Dendritic cell treated with granulocyte-macrophage colony-stimulating factor and Interleukin-4, amounts not matched to agents 40 ng/mL and 50 ng/mL, for 4 days (primary cell): ENCODE measurements around the gene ZDHHC11B.
"Not testable (repeated sequence)": the region's sequence is repeated elsewhere in the genome, so short reads cannot be mapped to it uniquely, and the experiment has no call there.

Experiments
- H3K27ac Mint-ChIP-seq: one replicate; pipeline ENCODE4 v1.8.0; 2022; ENCODE audit warnings: mild to moderate bottlenecking, mixed read lengths
- H3K27me3 Mint-ChIP-seq: one replicate; pipeline ENCODE4 v1.8.0; 2022; ENCODE audit warnings: mild to moderate bottlenecking, mixed read lengths
- H3K36me3 Mint-ChIP-seq: one replicate; pipeline ENCODE4 v1.8.0; 2022; ENCODE audit warnings: low read depth, mixed read lengths
- H3K4me1 Mint-ChIP-seq: one replicate; pipeline ENCODE4 v1.8.0; 2022; ENCODE audit warnings: low read depth, mixed read lengths
- H3K4me3 Mint-ChIP-seq: one replicate; pipeline ENCODE4 v1.8.0; 2022; ENCODE audit warnings: mild to moderate bottlenecking, moderate library complexity, mixed read lengths
- H3K9me3 Mint-ChIP-seq: one replicate; pipeline ENCODE4 v1.8.0; 2022; ENCODE audit warnings: mixed read lengths
- intact Hi-C: fragments of 100-400 bp; cut with micrococcal nuclease; formaldehyde crosslinking; loops from one replicate; pipeline ENCODE4 v1.15.0; 2022

ZDHHC11B gene

DNA sequence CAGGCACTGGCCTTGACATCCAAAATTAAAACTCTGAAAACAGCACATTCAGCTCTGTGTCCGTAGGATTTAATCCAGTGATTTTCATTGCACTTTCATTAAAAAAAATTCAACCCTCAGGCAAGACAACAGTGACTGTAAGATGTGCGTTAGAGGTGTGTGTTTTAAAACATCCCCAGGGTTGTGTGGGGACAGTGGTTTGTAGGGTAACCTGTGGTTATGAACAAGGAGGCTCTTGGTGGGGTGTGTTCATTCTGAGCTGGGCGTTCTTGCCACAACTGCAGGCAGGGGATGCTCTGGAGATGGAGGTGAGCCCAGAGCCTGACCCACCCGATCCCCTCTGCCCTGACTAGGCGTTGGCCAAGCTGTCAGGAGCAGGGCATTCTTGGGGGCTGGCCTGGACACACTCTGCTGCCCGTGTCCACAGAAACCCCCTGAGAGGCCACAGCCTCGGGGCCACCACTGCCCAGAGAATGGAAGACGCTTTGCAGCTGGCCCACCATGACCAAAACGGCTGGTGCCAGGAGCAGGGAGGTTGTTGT is 37.2 kb downstream of the ZDHHC11B start:
- H3K27me3 Mint-ChIP-seq, intact Hi-C loops, H3K9me3 Mint-ChIP-seq, H3K4me1 Mint-ChIP-seq, H3K36me3 Mint-ChIP-seq, H3K27ac Mint-ChIP-seq, H3K4me3 Mint-ChIP-seq: not testable (repeated sequence)

DNA sequence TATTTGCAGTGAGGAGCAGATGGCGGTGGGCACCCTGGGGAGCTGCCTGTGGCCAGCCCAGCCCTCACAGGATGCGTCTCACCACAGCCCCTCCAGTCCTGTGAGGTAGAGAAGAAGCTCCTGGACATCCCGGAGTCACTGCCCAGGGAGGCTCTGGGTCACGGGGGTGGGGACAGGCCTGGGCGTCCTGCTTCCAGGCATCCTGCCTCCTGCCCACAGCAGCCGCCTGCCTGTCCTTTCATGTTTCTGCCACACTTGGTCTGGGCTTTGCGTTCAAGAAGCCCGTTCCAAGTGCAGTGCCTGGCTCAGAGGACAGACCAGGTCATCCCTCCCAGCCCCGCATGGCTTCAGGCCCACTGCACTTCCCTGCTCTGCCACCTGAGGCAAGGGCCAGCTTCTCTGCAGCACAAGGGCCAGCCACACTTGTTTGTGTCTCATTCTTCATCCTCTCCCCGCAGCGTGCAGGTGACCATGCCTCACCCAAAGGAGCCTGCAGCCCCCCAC is 38.2 kb downstream of the ZDHHC11B start:
- H3K27ac Mint-ChIP-seq, result no peak overlapping the region
- H3K27me3 Mint-ChIP-seq, result no peaks in the 10 kb centered on the region
- H3K36me3 Mint-ChIP-seq, result no peaks in the 10 kb centered on the region
- no peak overlapping the region for H3K4me3 Mint-ChIP-seq
- no peaks in the 10 kb centered on the region for H3K9me3 Mint-ChIP-seq
- intact Hi-C loops, result no loop called here
- no peaks in the 10 kb centered on the region for H3K4me1 Mint-ChIP-seq

DNA sequence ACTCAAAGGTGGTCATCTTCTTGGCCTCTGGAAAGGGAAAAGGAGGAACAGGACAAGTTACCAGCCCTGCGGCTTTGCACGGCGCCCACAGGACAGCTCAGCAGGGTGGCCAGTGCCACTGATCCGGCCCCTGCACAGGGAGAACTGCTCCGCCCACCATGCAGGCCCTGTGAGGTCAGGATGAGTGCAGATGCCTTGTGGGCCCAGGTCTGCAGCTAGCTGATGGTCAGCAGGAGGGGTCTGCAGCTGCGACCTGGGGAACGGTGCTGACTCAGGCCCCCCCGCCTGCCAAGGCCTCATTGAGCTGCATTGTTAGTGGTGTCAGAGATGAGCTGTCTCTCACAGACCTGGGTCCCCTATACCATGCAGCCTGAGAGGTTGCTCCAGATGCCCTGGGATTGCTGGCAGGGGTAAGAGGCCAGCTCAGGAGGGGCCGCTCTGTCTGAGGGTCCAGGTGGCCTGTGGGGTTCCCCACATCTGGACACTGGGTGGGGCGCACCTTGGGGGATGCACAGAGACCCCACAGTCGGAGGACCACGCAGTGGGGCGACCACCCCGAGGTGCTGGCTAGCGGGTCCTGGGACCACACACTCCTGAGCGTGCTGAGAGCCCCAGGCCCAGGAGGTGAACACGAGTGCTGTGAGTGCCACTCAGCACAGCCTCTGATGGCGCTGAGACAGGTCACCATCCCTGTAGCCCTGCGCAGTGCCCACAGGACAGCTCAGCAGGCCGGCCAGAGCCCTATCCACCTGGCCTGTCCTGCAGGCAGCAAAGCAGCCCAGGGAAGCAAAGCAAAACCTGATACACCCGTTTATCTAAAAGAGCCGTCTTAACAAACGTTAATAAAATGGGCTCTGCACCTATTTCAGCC is 39.0 kb downstream of the ZDHHC11B start:
- intact Hi-C loops, H3K9me3 Mint-ChIP-seq, H3K36me3 Mint-ChIP-seq, H3K4me1 Mint-ChIP-seq, H3K4me3 Mint-ChIP-seq, H3K27me3 Mint-ChIP-seq, H3K27ac Mint-ChIP-seq: not testable (repeated sequence)

DNA sequence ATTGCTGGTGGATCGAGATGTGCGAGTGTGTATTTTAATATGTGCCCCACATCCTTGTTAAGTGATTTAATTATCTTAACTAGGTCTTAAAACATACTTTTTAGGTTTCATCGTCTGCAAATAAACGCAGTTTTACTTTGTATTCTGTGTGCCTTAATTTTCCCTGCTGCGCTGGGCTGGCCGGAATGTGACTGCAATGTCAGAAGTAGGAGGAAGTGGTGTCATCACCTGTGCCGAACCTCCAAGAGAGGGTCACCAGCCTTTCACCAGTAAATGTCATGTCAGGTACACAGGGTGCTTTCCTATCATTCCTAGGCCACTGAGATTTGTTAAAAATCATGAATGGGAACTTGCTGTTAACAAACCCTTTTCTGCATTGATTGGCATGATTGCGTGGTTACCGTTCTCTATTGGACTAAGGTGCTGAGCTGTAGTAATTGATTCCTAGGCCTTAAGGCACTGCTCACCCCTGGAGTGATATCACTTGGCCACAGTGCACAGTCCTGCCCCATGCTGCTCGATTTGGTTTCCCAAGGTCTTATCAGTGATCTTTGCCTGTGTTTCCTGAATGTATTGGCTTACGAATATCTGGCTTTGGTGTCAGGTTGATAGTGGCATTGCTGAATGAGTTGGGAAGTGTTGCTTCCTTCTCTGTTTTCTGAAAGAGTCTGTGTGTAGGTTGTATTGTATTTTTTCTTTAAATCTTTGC is 40.7 kb downstream of the ZDHHC11B start:
- H3K4me1 Mint-ChIP-seq, H3K27me3 Mint-ChIP-seq, H3K4me3 Mint-ChIP-seq, H3K9me3 Mint-ChIP-seq, H3K27ac Mint-ChIP-seq, H3K36me3 Mint-ChIP-seq, intact Hi-C loops: not testable (repeated sequence)

DNA sequence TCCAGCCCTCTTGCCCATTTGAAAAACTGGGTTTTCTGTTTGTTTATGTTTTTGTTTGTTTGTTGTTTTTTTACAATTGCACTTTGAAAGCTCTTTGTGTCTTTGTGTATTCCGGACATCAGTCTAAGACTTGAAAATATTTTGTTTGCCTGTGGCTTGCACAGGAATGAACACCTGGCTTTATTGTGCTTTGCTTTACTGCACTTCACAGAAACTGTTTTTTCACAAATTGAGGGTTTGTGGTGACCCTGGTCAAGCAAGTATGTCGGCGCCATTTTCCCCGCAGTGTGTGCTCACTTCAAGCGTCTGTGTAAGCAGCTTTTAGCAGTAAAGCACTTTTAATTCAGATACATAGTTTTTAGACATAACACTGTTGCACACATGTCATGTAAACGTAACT is 42.3 kb downstream of the ZDHHC11B start:
- H3K27me3 Mint-ChIP-seq, H3K4me3 Mint-ChIP-seq, H3K9me3 Mint-ChIP-seq, H3K36me3 Mint-ChIP-seq, H3K27ac Mint-ChIP-seq, intact Hi-C loops, H3K4me1 Mint-ChIP-seq: not testable (repeated sequence)

DNA sequence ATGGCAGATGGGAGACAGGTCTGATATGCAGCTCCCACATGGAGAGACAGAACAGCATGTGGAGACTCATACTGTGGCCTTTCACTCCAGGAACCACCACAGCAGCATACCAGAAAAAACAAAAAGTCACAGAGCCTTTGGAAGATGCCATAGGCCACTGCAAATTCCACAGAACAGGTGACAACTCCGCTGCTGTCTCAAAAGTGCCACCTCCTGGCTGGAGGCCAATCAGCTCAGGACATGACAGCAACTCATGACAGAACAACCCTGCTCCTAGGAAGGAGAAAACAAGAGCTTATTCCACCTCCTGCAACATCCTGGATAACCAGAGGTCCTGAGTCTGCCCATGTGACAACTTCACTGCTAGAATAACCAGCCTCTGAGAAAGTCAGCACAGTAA is 50.4 kb downstream of the ZDHHC11B start:
- H3K4me1 Mint-ChIP-seq, intact Hi-C loops, H3K9me3 Mint-ChIP-seq, H3K4me3 Mint-ChIP-seq, H3K36me3 Mint-ChIP-seq, H3K27ac Mint-ChIP-seq: not testable (repeated sequence)
- H3K27me3 Mint-ChIP-seq, result peaks cover 16% of the 10 kb centered on the region

DNA sequence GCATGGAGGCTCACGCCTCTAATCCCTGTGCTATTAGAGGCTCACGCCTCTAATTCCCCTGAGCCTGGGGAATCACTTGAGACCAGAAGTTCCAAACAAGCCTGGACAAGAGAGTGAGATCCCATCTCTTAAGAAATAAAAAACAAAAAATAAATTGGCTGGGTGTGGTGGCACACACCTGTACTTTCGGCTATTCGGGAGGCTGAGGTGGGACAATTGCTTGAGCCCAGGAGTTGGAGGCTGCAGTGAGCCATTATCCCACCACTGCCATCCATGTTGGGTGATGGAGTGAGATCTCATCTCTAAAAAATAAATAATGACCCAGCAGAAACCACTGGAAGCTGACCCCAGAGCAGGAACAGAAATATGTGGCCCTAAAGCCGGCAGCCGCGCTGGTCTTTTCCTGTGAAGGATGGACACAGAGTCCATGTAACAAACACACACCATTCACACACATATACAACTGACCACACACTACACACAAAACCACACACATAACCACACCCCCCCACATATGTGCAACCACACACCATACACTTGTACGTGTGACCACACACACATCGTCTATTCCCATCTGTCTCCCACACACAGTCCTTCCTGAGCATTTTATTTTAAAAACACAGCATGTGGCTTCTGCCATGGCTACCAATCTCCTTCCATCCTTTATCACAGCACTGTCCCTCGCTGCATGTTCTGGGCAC is 51.6 kb downstream of the ZDHHC11B start:
- peaks cover 14% of the 10 kb centered on the region for H3K27me3 Mint-ChIP-seq
- intact Hi-C loops, H3K4me3 Mint-ChIP-seq, H3K9me3 Mint-ChIP-seq, H3K4me1 Mint-ChIP-seq, H3K27ac Mint-ChIP-seq, H3K36me3 Mint-ChIP-seq: not testable (repeated sequence)

DNA sequence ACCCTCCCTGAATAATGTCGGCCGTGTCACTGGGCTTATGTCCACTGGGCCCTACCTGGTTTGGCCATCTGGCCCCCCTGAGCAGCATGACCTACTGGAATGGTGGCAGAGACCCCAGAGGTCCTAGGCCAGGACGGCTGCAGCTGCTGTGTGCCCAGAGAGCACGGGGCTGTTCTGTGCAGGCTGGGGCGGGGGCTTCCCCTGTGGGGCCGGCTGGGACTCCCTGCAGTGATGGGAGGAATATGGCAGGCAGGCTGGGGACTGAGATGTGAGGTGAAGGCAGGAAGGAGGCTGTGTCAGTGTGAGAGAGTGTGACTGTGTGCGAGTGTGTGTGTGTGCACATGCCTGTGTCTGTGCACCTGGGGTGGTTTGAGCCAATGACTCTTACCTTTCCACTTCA is 55.3 kb downstream of the ZDHHC11B start:
- H3K4me1 Mint-ChIP-seq, H3K36me3 Mint-ChIP-seq, H3K4me3 Mint-ChIP-seq, H3K9me3 Mint-ChIP-seq, H3K27ac Mint-ChIP-seq, intact Hi-C loops: not testable (repeated sequence)
- H3K27me3 Mint-ChIP-seq, result peaks cover 14% of the 10 kb centered on the region

DNA sequence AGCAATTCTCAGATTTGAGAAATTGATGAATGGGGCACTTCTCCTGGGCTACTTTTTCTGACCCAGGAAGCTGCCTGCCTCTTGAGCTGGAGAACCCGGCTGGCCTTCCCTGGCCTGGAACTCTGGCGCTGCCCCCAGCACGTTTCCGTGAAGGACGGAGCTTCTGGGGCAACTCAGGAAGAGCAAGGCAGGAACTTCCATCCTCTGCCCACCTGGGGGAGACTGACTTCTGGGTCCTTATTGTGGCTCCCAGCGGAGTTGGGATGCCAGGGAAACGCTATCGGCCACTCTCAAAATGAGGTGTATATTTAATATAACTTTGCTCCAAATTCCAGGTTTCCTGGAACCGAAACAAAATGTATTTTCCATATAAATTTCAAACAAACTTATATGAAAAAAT is 57.4 kb downstream of the ZDHHC11B start:
- H3K4me3 Mint-ChIP-seq, H3K27ac Mint-ChIP-seq, H3K27me3 Mint-ChIP-seq, intact Hi-C loops, H3K9me3 Mint-ChIP-seq, H3K4me1 Mint-ChIP-seq, H3K36me3 Mint-ChIP-seq: not testable (repeated sequence)

DNA sequence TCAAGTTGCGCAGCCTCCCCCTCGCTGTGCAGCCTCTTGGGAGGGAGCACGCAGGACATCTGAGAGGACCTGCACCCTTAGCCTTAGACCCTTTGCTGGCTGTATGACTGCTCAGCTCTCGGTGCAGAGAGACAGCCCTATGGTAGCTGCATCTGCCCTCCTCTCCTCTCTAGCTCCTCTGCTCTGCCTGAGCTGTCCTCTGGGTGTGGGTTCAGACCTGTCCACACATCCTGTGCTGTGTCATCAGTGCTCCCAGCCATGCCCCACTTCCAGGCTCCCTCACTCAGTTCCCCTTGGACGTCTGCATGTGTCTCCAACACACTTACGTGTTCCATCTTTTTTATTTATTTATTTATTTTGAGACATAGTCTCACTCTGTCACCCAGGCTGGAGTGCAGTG is 60.7 kb downstream of the ZDHHC11B start:
- H3K36me3 Mint-ChIP-seq, intact Hi-C loops, H3K4me1 Mint-ChIP-seq, H3K27ac Mint-ChIP-seq, H3K4me3 Mint-ChIP-seq: not testable (repeated sequence)
- H3K27me3 Mint-ChIP-seq, result peaks cover 18% of the 10 kb centered on the region
- H3K9me3 Mint-ChIP-seq, result peaks cover 15% of the 10 kb centered on the region

DNA sequence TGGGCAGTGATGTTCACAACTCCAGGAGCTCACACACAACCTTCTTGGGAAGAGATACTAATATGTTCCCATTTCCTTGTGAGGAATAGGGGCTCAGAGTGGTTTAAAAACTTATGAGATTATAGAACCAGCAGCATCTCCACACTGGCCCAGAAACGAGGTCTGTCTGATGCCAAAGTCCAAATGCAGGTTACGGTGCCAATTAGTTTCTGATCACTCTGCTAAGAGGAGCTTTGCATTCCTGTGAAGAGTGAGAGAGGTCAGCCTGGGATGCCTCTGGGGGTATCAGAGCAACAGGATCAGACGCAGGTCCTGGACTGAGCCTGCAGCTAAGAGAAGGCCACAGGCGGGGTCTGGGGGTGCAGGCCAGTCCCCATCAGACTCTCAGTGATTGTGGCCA is 61.2 kb downstream of the ZDHHC11B start:
- H3K27ac Mint-ChIP-seq, H3K36me3 Mint-ChIP-seq, H3K4me3 Mint-ChIP-seq, H3K4me1 Mint-ChIP-seq, intact Hi-C loops: not testable (repeated sequence)
- H3K9me3 Mint-ChIP-seq, result peaks cover 21% of the 10 kb centered on the region
- peaks cover 22% of the 10 kb centered on the region for H3K27me3 Mint-ChIP-seq

DNA sequence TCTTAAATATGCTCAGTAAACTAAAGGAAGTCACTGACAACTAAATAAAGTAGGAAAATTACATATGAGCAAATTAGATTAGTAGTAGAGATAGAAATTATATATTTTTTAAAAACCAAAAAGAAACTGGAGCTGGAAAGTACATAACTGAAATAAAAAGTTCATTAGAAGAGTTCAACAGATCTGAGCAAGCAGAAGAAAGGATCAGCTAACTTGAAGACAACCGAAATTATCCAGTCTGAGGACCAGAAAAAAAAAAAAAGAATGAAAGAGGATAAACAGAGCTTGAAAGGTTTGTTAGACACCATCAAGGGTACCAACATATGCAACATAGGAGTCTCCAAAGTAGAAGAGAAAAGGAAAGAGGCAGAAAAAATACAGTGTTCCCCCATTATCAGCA is 65.2 kb downstream of the ZDHHC11B start:
- H3K36me3 Mint-ChIP-seq, H3K27ac Mint-ChIP-seq, H3K4me3 Mint-ChIP-seq, intact Hi-C loops, H3K4me1 Mint-ChIP-seq: not testable (repeated sequence)
- peaks cover 29% of the 10 kb centered on the region for H3K27me3 Mint-ChIP-seq
- H3K9me3 Mint-ChIP-seq, result peaks cover 25% of the 10 kb centered on the region

DNA sequence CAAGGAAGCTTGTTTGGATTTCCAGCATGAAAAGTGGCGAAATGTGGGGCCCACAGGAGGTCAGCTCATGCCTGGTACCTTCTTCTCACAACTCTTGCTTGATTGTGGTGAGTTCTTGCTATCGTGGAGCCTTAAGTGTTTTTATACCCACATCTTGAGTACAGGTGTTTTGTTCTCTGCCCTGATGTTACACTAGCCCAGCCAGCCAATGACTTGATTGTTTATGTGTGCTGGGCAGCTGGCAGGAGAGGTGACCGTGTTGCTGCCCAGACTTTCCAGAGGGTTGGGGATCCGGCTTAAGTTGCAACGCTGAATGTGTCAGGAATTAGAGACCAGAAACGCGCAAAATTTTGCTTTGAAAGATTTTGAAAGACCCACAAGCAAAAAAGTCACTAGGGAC is 67.4 kb downstream of the ZDHHC11B start:
- Mint-ChIP-seq H3K27ac (no peak overlapping the region), H3K4me1 (no peaks in the 10 kb centered on the region), H3K4me3 (no peak overlapping the region), H3K9me3 (peaks cover 25% of the 10 kb centered on the region), H3K36me3 (no peaks in the 10 kb centered on the region), H3K27me3 (peaks cover 29% of the 10 kb centered on the region)
- intact Hi-C loops, result no loop called here

DNA sequence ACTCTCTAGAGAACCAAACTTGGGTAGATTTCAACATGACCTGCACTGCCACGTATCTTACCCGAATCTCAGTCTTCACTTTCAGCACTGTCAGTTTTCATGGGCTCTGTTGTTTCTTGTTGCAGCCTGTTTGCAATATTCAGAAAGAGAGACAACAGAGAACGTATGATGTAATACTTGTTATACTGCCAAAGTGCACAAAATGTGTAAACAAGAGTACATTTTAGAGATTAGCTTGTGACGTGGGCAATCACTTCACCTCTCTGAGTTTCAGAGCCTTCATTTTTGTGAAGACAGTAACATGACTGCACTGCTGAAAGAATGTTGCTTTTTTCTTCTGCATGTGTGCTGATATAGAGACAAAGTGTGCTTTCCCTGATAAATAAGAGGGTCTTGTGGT is 67.8 kb downstream of the ZDHHC11B start:
- H3K36me3 Mint-ChIP-seq, intact Hi-C loops, H3K27ac Mint-ChIP-seq, H3K4me1 Mint-ChIP-seq, H3K4me3 Mint-ChIP-seq: not testable (repeated sequence)
- Mint-ChIP-seq H3K9me3 (peaks cover 25% of the 10 kb centered on the region), H3K27me3 (peaks cover 30% of the 10 kb centered on the region)
